ENCODE results near the gene RASA1.
A peak's percentile ranks its signal among the peaks of the same experiment; 100 is the strongest.
"Not testable (repeated sequence)": the region's sequence is repeated elsewhere in the genome, so short reads cannot be mapped to it uniquely, and the experiment has no call there.

Gene RASA1

GRCh38 chr5:87282269-87282668, 14.6 kb downstream of the RASA1 start:
- no peak for DNase-seq (ENCODE audit: low read depth)

DNA sequence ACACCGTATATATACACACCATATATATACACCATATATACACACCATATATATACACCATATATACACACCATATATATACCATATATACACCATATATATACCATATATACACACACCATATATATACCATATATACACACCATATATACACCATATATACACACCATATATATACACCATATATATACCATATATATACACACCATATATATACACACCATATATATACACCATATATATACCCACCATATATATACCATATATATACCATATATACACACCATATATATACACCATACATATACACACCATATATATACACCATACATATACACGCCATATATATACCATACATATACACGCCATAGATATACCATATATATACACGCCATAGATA, 19.6 kb downstream of the RASA1 start:
- DNase-seq (ENCODE audit: low read depth), result not testable (repeated sequence)

GRCh38 chr5:87298692-87299362, 31.1 kb downstream of the RASA1 start:
- DNase-seq (ENCODE audit: low read depth), result no peak

DNA sequence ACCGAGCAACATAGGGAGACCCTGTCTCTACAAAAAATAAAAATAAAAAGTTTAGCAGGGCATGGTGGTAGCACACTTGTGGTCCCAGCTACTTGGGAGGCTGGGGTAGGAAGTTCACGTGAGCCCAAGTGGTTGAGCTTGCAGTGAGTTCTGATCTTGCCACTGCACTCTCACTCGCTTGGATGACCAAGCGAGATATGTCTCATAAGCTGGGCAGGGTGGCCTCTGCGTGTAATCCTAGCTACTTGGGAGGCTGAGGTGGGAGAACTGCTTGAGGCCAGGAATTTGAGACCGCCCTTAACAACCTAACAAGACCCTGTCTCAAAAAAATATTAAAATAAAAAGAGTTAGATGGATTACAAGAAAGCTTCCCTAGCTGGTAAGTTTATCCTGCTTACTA, 32.5 kb downstream of the RASA1 start:
- DNase-seq (ENCODE audit: low read depth), result no peak

DNA sequence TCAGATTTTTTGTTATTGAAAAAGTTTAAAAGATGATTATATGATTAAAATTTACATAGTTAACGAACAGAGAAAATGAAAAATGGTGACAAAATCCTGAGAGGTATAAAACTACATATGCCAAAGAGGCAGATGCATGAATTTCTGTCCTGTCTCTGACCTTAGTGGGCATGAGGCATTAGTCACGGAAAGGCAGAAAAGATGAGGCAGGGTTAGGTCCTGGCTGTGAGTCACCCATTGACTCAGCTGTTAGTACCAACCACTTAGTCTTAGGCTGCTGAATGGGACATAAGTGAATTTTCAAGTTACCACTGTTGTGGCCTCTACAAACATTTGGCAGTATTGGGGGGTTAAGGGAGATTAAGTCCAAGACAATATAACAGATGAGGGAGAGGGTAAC, 33.1 kb downstream of the RASA1 start:
- peak; percentile 92 for DNase-seq (ENCODE audit: low read depth)

- DNase-seq (ENCODE audit: low read depth), result peak; percentile 34
Measured at GRCh38 chr5:87302061-87302460, 34.4 kb downstream of the RASA1 start.

GRCh38 chr5:87303324-87303723, 35.6 kb downstream of the RASA1 start:
- DNase-seq (ENCODE audit: low read depth), result no peak

GRCh38 chr5:87306090-87306489, 38.4 kb downstream of the RASA1 start:
- not testable (repeated sequence) for DNase-seq (ENCODE audit: low read depth)

DNA sequence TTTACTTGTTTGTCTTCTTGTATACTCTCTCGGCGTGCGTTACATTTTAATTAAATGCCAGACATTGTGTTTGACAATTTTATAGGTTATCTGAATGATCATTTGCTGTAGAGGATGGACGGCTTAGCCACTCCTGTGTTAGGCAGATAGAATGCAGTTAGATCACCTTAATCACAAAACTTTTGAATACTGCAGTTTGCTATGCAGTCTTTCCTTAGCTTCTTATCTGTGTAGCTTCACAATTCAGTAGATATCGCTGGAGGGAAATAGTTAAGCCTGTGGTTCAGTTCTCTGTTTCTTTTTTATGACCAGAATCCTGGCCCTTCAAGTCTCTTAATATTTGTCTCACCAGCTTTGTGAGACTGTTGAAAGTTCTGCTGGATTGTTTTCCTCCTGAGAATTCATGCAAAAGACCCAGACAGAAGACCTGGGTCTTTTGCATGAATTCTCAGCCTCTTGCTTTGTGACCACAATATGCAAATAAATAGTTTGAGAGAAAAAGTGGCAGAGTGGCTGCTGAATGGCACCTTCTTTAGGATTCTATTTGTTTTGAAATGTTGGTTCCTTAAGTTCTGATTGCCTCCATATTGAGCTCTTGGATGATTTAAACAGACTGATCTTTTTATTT, 40.2 kb downstream of the RASA1 start:
- no peak for DNase-seq (ENCODE audit: low read depth)

DNA sequence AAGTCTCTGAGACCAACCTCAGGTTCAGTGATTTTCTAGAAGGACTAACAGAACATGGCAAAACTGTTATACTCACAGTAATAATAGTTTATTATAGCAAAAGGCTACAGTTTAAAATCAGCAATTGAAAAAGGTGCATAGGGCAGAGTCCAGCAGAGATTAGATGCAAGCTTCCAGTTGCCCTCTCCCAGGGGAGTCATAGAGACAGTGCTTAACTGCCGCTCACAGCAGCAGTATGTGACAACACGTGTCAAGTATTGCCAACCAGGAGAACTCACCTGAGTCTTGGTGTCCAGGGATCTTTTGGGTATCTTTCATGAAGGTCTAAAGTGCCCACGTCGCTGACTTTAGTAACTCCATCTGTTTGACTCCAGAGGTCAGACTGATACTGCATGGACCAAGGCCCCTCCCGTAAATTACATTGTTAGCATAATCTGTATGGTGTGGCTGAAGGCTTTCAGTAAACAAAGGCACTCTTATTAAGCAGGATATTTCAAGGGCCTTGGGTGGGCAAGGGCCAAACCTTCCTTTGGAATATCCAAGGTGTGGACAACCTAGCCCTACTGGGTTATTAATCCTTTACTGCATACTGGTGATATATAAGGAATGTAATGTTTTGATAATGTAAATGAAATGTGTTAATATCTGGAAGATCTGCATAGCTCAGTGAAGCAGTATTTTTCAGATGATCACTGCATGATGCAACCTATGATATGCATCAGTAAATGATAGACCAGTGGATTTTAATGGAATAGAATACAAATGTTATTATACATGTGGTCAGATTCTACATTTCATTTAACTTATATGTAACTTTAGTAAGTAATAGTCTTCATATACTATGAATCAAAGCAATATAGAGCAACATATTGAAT, 44.0 kb downstream of the RASA1 start:
- DNase-seq (ENCODE audit: low read depth), result no peak

DNA sequence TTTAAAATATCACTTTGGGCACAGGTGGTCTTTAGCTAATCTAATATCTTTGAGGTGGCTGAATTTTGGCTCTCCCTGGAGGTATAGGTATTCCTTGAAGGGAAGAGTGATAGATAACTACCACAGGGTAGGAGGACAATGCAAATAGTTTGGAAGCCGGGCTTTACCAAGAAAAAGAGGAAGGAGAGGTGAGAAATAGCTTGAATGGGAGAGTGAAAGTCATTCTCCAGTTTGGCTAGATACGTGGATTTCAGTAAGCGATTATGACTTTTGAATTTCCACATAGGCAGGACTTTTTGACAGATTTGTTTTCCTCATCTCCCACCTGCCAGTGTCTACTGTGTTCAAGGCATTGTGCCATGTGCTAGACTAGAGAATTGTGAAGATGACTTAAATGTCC, 45.5 kb downstream of the RASA1 start:
- no peak for DNase-seq (ENCODE audit: low read depth)

DNA sequence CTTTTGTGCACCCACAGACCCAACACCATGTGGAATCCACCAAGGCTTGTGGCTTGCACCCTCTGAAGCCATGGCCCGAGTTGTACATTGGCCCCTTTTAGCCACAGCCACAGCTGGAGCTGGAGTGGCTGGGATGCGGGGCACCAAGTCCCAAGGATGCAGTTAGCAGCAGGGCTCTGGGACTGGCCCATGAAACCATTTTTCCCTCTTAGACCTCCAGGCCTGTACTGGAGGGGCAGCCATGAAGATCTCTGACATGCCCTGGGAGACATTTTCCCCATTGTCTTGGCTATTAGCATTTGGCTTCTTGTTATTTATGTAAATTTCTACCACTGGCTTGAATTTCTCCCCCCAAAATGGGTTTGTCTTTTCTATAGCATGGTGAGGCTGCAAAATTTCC, 51.8 kb downstream of the RASA1 start:
- DNase-seq (ENCODE audit: low read depth), result no peak

DNA sequence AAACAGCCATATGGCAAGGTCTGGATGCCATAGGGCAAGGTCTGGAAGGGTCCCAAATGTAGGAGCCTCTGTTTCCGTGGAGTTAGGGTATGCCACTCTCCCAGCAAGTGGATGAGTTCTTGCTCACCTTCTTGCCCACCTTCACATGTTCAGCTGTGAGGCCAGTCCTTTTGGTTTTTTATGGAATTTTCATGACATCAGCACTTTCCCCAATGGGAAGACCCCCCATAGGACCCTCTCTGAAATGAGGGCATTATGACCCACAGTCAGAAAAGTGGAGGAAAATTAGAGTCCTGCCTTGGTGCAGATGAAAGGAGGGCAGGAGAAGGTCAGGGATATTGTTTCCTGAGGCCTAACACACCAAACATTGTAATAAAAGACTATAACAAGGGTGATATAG, 53.9 kb downstream of the RASA1 start:
- DNase-seq (ENCODE audit: low read depth), result no peak

DNA sequence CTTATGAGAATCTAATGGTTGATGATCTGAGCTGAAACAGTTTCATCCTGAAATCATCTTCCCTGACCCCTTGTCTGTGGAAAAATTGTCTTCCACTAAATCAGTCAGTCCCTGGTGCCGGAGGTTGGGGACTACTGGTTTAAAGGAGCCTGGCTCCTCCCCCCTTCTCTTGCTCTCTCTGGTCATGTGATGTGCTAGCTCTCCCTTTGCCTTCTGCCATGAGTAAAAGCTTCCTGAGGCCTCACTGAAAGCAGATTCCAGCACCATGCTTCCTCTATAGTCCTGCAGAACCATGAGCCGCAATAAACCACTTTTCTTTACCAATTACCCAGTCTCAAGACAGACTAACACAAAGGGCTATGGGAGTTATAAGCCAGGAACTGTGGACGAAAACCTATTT, 54.7 kb downstream of the RASA1 start:
- DNase-seq (ENCODE audit: low read depth), result no peak

DNA sequence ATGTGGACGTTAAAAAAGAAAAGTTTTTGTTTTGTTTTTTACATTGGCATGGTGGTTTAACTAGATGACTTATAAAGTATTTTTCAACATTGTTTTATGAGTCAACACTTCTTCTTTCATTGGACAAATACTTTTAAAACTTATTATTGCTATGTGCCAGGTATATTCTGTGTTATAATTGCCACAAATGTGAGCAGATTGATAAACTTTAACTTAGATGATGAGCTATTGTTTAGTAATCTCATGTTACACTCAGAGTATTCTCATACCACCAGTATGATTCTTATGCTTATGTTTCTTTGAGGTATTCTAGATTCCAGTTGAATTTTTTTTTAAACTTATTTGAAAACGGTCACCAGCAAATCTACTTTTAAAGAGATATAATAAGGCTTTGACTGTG, 60.3 kb downstream of the RASA1 start:
- no peak for DNase-seq (ENCODE audit: low read depth)

DNA sequence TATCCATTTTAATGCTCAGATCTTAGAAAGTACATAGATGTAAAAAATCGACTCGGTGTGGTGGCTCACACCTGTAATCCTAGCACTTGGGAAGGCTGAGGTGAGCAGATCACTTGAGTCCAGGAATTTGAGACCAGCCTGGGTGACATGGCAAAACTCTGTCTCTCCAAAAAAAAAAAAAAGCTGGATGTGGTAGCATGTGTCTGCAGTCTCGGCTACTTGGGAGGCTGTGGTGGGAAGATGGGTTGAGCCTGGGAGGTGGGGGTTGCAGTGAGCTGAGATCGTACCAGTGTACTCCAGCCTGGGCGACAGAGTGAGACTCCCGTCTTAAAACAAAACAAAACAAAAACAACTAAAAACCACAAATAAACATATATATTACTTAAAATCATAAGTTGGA, 61.4 kb downstream of the RASA1 start:
- no peak for DNase-seq (ENCODE audit: low read depth)

GRCh38 chr5:87339986-87340385, 72.3 kb downstream of the RASA1 start:
- no peak for DNase-seq (ENCODE audit: low read depth)

- no peak for DNase-seq (ENCODE audit: low read depth)
Measured at GRCh38 chr5:87340716-87341115, 73.0 kb downstream of the RASA1 start.

DNA sequence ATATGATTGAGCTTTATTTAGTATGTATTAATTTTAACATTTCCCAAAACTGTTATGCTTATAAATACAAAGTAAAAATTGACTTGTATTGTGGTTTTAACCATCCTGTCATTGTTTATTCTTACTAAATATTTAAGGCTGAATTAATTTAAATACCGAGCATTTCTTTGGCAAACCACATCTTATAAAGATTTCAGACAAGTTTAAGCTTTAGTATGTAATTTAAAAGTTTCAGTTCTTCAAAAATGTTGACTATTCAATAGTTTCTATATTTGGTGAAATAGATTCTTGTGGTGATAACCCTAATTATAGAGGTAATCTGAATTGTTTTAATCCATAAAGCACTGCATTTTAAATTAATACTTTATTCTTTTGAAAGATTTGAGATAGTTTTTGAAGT, 79.6 kb downstream of the RASA1 start:
- DNase-seq (ENCODE audit: low read depth), result no peak

DNA sequence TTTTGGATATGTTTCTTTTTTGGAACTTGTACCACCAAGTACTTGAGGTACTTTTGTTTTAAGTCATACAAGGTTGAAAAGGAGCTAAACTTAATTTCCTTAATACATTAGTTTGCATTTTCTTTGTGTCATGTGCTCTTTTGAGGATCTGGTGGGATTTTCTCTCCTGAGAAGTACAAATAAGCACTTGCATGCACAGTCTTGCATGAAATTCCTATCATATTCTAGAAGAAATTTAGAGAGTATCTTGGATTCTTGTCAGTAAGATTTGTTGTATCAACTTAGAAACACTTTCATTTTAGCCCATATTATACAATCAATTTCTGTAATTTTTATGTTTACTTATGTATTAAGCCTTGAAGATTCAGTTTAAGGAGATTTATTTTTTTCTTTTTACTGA, 80.2 kb downstream of the RASA1 start:
- no peak for DNase-seq (ENCODE audit: low read depth)

GRCh38 chr5:87354496-87354895, 86.8 kb downstream of the RASA1 start:
- no peak for DNase-seq (ENCODE audit: low read depth)

DNA sequence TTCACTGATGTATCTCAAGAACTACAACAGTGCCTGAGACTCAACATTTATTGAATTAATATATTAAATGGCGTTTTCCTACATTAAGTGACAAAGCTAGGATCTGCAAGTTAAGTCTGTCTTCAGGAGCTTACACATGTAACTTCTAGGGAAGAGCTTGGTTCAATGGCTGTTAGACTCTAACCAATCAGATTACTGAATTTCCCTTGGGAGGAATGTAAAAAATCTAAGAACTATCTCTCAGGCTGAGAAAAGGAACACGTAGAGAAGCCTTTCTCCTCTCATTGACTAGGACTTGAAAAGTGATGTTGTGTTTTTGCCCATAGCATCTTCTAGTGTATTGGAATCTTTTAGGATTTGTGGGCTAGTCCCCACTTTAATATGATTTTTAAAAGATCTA, 91.4 kb downstream of the RASA1 start:
- DNase-seq (ENCODE audit: low read depth), result no peak

GRCh38 chr5:87360132-87360531, 92.4 kb downstream of the RASA1 start:
- no peak for DNase-seq (ENCODE audit: low read depth)

Data from HS-5 (cell line).